CD14-positive monocyte (primary cell): ENCODE results near the gene DMBX1. TPM values are rescaled to one million over a fixed set of nuclear protein-coding genes. Genes with fewer than 3 reads are reported as not detected.

Experiments
- DNase-seq, 3 donors: peaks; one replicate each; pipeline ENCODE4 v3.0.0-alpha.2; 2011 to 2022
- H2AFZ ChIP-seq: 2 replicates; pipeline ENCODE4 v1.6.0; 2012; ENCODE audit warnings: mild to moderate bottlenecking, low read depth, low read length, inconsistent platforms; ENCODE audit not compliant: insufficient read depth, poor library complexity, severe bottlenecking
- H3K27ac ChIP-seq, 2 donors: 1 replicate in 1 of 2; 2 replicates in 1 of 2; pipeline ENCODE4 v1.5.1; 2012 to 2013; ENCODE audit warnings: low read length in 2 of 2, control low read depth in 1 of 2, inconsistent platforms in 1 of 2, low read depth in 1 of 2, mild to moderate bottlenecking in 1 of 2
- H3K27me3 ChIP-seq, 2 donors: one replicate each; pipeline versions ENCODE4 v1.6.0 to v1.6.1; 2011 to 2013; ENCODE audit warnings: low read length in 2 of 2; ENCODE audit not compliant: control insufficient read depth in 2 of 2, insufficient read depth in 2 of 2
- H3K36me3 ChIP-seq, 2 donors: replicated peaks in 1 of 2; 1 replicate in 1 of 2; 2 replicates in 1 of 2; pipeline versions ENCODE4 v1.5.1 to v1.6.1; 2012 to 2013; ENCODE audit warnings: low read length in 2 of 2, control low read depth in 1 of 2, inconsistent platforms in 1 of 2, mild to moderate bottlenecking in 1 of 2; ENCODE audit not compliant: insufficient read depth in 2 of 2, control insufficient read depth in 1 of 2
- H3K4me1 ChIP-seq, 2 donors: 1 replicate in 1 of 2; 2 replicates in 1 of 2; pipeline versions ENCODE4 v1.5.1 to v1.6.1; 2012 to 2013; ENCODE audit warnings: low read length in 2 of 2, control low read depth in 1 of 2, inconsistent platforms in 1 of 2, mild to moderate bottlenecking in 1 of 2, moderate library complexity in 1 of 2; ENCODE audit not compliant: insufficient read depth in 2 of 2, control insufficient read depth in 1 of 2
- H3K4me2 ChIP-seq: replicated peaks from 2 replicates; pipeline ENCODE3; 2012; ENCODE audit warnings: low read length, moderate library complexity, mild to moderate bottlenecking; ENCODE audit not compliant: poor library complexity, severe bottlenecking; ENCODE audit errors: extremely low read depth
- H3K4me3 ChIP-seq, 3 experiments: fragments of 200-600 bp in 1 of 3; sonication (generic) in 1 of 3; replicated peaks in 1 of 3; 1 replicate in 2 of 3; 2 replicates in 1 of 3; pipeline ENCODE4 v1.5.1; 2011 to 2013; ENCODE audit warnings: low read length in 3 of 3, mild to moderate bottlenecking in 3 of 3, control low read depth in 2 of 3, low read depth in 2 of 3, inconsistent platforms in 1 of 3, moderate library complexity in 1 of 3
- H3K79me2 ChIP-seq: 2 replicates; pipeline ENCODE4 v1.6.0; 2012; ENCODE audit warnings: mild to moderate bottlenecking, control low read depth, inconsistent platforms, low read length, moderate library complexity; ENCODE audit not compliant: insufficient read depth
- H3K9ac ChIP-seq: 2 replicates; pipeline ENCODE4 v1.6.0; 2017; ENCODE audit warnings: low read length, mild to moderate bottlenecking; ENCODE audit not compliant: insufficient read depth, poor library complexity, severe bottlenecking
- H3K9me3 ChIP-seq, 2 donors: replicated peaks in 1 of 2; 1 replicate in 1 of 2; 2 replicates in 1 of 2; pipeline versions ENCODE4 v1.5.1 to v1.6.1; 2012 to 2013; ENCODE audit warnings: low read length in 2 of 2, control low read depth in 1 of 2; ENCODE audit not compliant: control insufficient read depth in 1 of 2, insufficient read depth in 1 of 2
- H4K20me1 ChIP-seq: 2 replicates; pipeline ENCODE4 v1.6.0; 2012; ENCODE audit warnings: mild to moderate bottlenecking, low read length, control low read depth, moderate library complexity; ENCODE audit not compliant: insufficient read depth
- H3K27ac Mint-ChIP-seq, 7 donors: one replicate each; pipeline ENCODE4 v1.8.0; 2020; ENCODE audit warnings: mild to moderate bottlenecking in 7 of 7, mixed read lengths in 7 of 7, moderate library complexity in 6 of 7, inconsistent platforms in 2 of 7
- H3K27me3 Mint-ChIP-seq, 3 donors: one replicate each; pipeline ENCODE4 v1.8.0; 2021 to 2022; ENCODE audit warnings: low read depth in 3 of 3, mild to moderate bottlenecking in 3 of 3, mixed read lengths in 3 of 3, moderate library complexity in 3 of 3, inconsistent platforms in 1 of 3
- H3K36me3 Mint-ChIP-seq, 2 donors: one replicate each; pipeline ENCODE4 v1.8.0; 2020; ENCODE audit warnings: mixed read lengths in 2 of 2, inconsistent platforms in 1 of 2, mild to moderate bottlenecking in 1 of 2
- H3K4me1 Mint-ChIP-seq: one replicate; pipeline ENCODE4 v1.8.0; 2020; ENCODE audit warnings: mild to moderate bottlenecking, mixed read lengths
- H3K4me3 Mint-ChIP-seq, 2 donors: one replicate each; pipeline ENCODE4 v1.8.0; 2020; ENCODE audit warnings: mild to moderate bottlenecking in 2 of 2, mixed read lengths in 2 of 2, moderate library complexity in 1 of 2
- H3K9me3 Mint-ChIP-seq, 7 donors: one replicate each; pipeline ENCODE4 v1.8.0; 2020 to 2022; ENCODE audit warnings: mixed read lengths in 7 of 7, mild to moderate bottlenecking in 6 of 7, moderate library complexity in 6 of 7, inconsistent platforms in 2 of 7
- CTCF ChIP-seq: fragments of 200-600 bp; IDR thresholded peaks from one replicate; pipeline ENCODE4 v1.8.0; 2022; ENCODE audit warnings: antibody characterized with exemption, mild to moderate bottlenecking
- WGBS: methylation state at CpG from one replicate; pipeline ENCODE4 v1.1.5; 2013; ENCODE audit warnings: missing lambda C conversion rate; ENCODE audit not compliant: insufficient coverage; 5-methylcytosine and 5-hydroxymethylcytosine counted together
- intact Hi-C, 2 donors: fragments of 100-400 bp; cut with micrococcal nuclease; formaldehyde crosslinking; loops; one replicate each; pipeline versions ENCODE4 v1.15.0 to v1.15.1; 2023
- polyA plus RNA-seq, 3 donors: library from polyadenylated mRNA; depleted of rRNA in 1 of 3; unstranded in 2 of 3; stranded (reverse) in 1 of 3; fragments of 300-500 nt in 2 of 3; fragments of >200 nt in 1 of 3; fragmentation: Illumina TruSeq in 2 of 3; gene quantifications; 1 replicate in 2 of 3; 2 replicates in 1 of 3; pipeline ENCODE4 v1.2.3, GENCODE V29; 2012 to 2021

The DMBX1 gene
- polyA plus RNA-seq, 3 donors = not detected

- no peak overlapping the region for H3K9ac ChIP-seq
- DNase-seq = no peak
- H3K4me1 ChIP-seq = no peaks in the 10 kb centered on the region
- no peak for TF ChIP-seq CTCF
- peaks cover 4 to 28% of the 10 kb centered on the region in 2 donors for H3K27me3 ChIP-seq
- Mint-ChIP-seq H3K4me1 (no peaks in the 10 kb centered on the region), H3K9me3 (no peaks in the 10 kb centered on the region), H3K36me3 (no peaks in the 10 kb centered on the region), H3K27ac (no peak overlapping the region), H3K4me3 (no peak overlapping the region), H3K27me3 (peaks cover 23 to 48% (median 36%) of the 10 kb centered on the region in 3 donors)
- no peak overlapping the region for H3K27ac ChIP-seq
- H4K20me1 ChIP-seq = no peaks in the 10 kb centered on the region
- H3K79me2 ChIP-seq = no peaks in the 10 kb centered on the region
- H3K4me2 ChIP-seq = no peak overlapping the region
- H3K9me3 ChIP-seq = no peaks in the 10 kb centered on the region
- no peak overlapping the region for H3K4me3 ChIP-seq
- no peaks in the 10 kb centered on the region for H3K36me3 ChIP-seq
- intact Hi-C loops = no loop called here
- no peak overlapping the region for H2AFZ ChIP-seq
- 92% methylated on average over 5 of the region's 6 CpGs for WGBS
Observed at GRCh38 chr1:46515576-46515975, 25.9 kb downstream of the DMBX1 start.

GRCh38 chr1:46516200-46516950 is 26.7 kb downstream of the DMBX1 start:
- Histone ChIP-seq H3K9me3 (no peaks in the 10 kb centered on the region), H2AFZ (no peak overlapping the region), H3K27me3 (peaks cover 4 to 28% of the 10 kb centered on the region in 2 donors), H3K4me3 (no peak overlapping the region), H3K27ac (no peak overlapping the region), H3K9ac (no peak overlapping the region), H4K20me1 (no peaks in the 10 kb centered on the region), H3K4me2 (no peak overlapping the region), H3K36me3 (no peaks in the 10 kb centered on the region), H3K4me1 (no peaks in the 10 kb centered on the region), H3K79me2 (no peaks in the 10 kb centered on the region)
- no peak for TF ChIP-seq CTCF
- intact Hi-C loops = no loop called here
- peaks cover 1% of the 10 kb centered on the region for H3K4me1 Mint-ChIP-seq
- H3K27me3 Mint-ChIP-seq = peaks cover 23 to 48% (median 38%) of the 10 kb centered on the region in 3 donors
- no peak for DNase-seq
- 79% methylated on average over 10 of the region's 12 CpGs for WGBS
- H3K9me3 Mint-ChIP-seq = no peaks in the 10 kb centered on the region
- no peak overlapping the region for H3K4me3 Mint-ChIP-seq
- no peaks in the 10 kb centered on the region for H3K36me3 Mint-ChIP-seq
- no peak overlapping the region for H3K27ac Mint-ChIP-seq
